Thoracic aorta (tissue), 2 donors: Measurements from ENCODE around the gene CLTB. TPM values are rescaled to one million over a fixed set of nuclear protein-coding genes. Genes with fewer than 3 reads are reported as not detected.

Source experiments
- ATAC-seq: fragments of 150-250 bp; one replicate; pipeline ENCODE4 v1.8.0; 2017; ENCODE audit warnings: low read depth; ENCODE audit not compliant: insufficient number of reproducible peaks, low FRiP score
- DNase-seq: peaks from one replicate; pipeline ENCODE4 v3.0.0-alpha.2; 2020; ENCODE audit warnings: low spot score
- H3K27ac ChIP-seq, 2 donors: fragments of 200-600 bp; sonication (generic); 1 replicate in 1 of 2; 2 replicates in 1 of 2; pipeline ENCODE4 v1.5.1; 2016; ENCODE audit warnings: mild to moderate bottlenecking in 2 of 2, moderate library complexity in 2 of 2
- H3K27me3 ChIP-seq: fragments of 200-600 bp; sonication (generic); replicated peaks from 2 replicates; pipeline ENCODE4 v1.6.0; 2016; ENCODE audit warnings: mild to moderate bottlenecking; ENCODE audit not compliant: insufficient read depth
- H3K36me3 ChIP-seq: fragments of 200-600 bp; sonication (generic); one replicate; pipeline ENCODE4 v1.5.1; 2016
- H3K4me1 ChIP-seq, 2 donors: fragments of 200-600 bp; sonication (generic); 1 replicate in 1 of 2; 2 replicates in 1 of 2; pipeline versions ENCODE4 v1.5.1 to v1.6.0; 2016; ENCODE audit warnings: low read depth in 2 of 2, mild to moderate bottlenecking in 1 of 2; ENCODE audit not compliant: control insufficient read depth in 1 of 2
- H3K4me3 ChIP-seq: fragments of 200-600 bp; sonication (generic); 2 replicates; pipeline ENCODE4 v1.5.1; 2016; ENCODE audit warnings: mild to moderate bottlenecking
- H3K9me3 ChIP-seq: fragments of 200-600 bp; sonication (generic); 2 replicates; pipeline ENCODE4 v1.5.1; 2016
- CTCF ChIP-seq: fragments of 200-600 bp; sonication (generic); IDR thresholded peaks from one replicate; pipeline ENCODE4 v1.5.1; 2019; ENCODE audit warnings: antibody characterized with exemption
- total RNA-seq, 2 donors: library from RNA; depleted of rRNA; stranded (reverse); fragments of >200 nt; gene quantifications; one replicate each; pipeline versions ENCODE4 v1.1.0 to v1.2.3, GENCODE V29; 2016

The CLTB gene
- total RNA-seq, 2 donors from 2014 or later: 155 to 192 TPM

- ATAC-seq: no peak
- no peak overlapping the region for H3K27ac ChIP-seq
- H3K36me3 ChIP-seq: no peaks in the 10 kb centered on the region
- TF ChIP-seq CTCF: no peak
- H3K4me3 ChIP-seq: no peak overlapping the region
- H3K9me3 ChIP-seq: no peaks in the 10 kb centered on the region
- H3K4me1 ChIP-seq: no peaks in the 10 kb centered on the region
- no peaks in the 10 kb centered on the region for H3K27me3 ChIP-seq
- no peak for DNase-seq
These were observed 22.8 kb upstream of the CLTB start for GRCh38 chr5:176438959-176439757.

GRCh38 chr5:176436656-176437055, 20.3 kb upstream of the CLTB start:
- TF ChIP-seq CTCF: no peak
- Histone ChIP-seq H3K27ac (no peak overlapping the region), H3K9me3 (no peaks in the 10 kb centered on the region), H3K4me1 (no peaks in the 10 kb centered on the region), H3K27me3 (no peaks in the 10 kb centered on the region), H3K36me3 (no peaks in the 10 kb centered on the region), H3K4me3 (peak overlapping the region; percentile 16)
- ATAC-seq (no peak), DNase-seq (no peak)

GRCh38 chr5:176432707-176433106, 16.4 kb upstream of the CLTB start:
- no peaks in the 10 kb centered on the region for H3K27me3 ChIP-seq
- no peaks in the 10 kb centered on the region for H3K36me3 ChIP-seq
- H3K27ac ChIP-seq: no peak overlapping the region
- TF ChIP-seq CTCF: no peak
- DNase-seq (no peak), ATAC-seq (no peak)
- no peaks in the 10 kb centered on the region for H3K9me3 ChIP-seq
- no peak overlapping the region for H3K4me3 ChIP-seq
- no peaks in the 10 kb centered on the region for H3K4me1 ChIP-seq

GRCh38 chr5:176429972-176430371, 13.6 kb upstream of the CLTB start:
- DNase-seq (no peak), ATAC-seq (no peak)
- no peak for TF ChIP-seq CTCF
- Histone ChIP-seq H3K27ac (no peak overlapping the region), H3K4me3 (no peak overlapping the region), H3K36me3 (no peaks in the 10 kb centered on the region), H3K9me3 (no peaks in the 10 kb centered on the region), H3K27me3 (no peaks in the 10 kb centered on the region), H3K4me1 (peaks cover 2 to 7% of the 10 kb centered on the region in 2 donors)

- no peak for ATAC-seq
These were observed 11.6 kb upstream of the CLTB start for GRCh38 chr5:176427971-176428370.

More at GRCh38 chr5:176427971-176428370, 11.6 kb upstream of the CLTB start:
- H3K27ac ChIP-seq: no peak overlapping the region
- no peak overlapping the region for H3K4me3 ChIP-seq
- TF ChIP-seq CTCF: no peak
- no peaks in the 10 kb centered on the region for H3K9me3 ChIP-seq
- peaks cover 11 to 19% of the 10 kb centered on the region in 2 donors for H3K4me1 ChIP-seq
- H3K36me3 ChIP-seq: no peaks in the 10 kb centered on the region
- DNase-seq: no peak
- no peaks in the 10 kb centered on the region for H3K27me3 ChIP-seq
